ENCODE data around the gene EPDR1. TPM values are rescaled to one million over a fixed set of nuclear protein-coding genes. Genes with fewer than 3 reads are reported as not detected.

The EPDR1 gene
- total RNA-seq, 1 experiment from 2014 or later = 5.3 TPM

DNA sequence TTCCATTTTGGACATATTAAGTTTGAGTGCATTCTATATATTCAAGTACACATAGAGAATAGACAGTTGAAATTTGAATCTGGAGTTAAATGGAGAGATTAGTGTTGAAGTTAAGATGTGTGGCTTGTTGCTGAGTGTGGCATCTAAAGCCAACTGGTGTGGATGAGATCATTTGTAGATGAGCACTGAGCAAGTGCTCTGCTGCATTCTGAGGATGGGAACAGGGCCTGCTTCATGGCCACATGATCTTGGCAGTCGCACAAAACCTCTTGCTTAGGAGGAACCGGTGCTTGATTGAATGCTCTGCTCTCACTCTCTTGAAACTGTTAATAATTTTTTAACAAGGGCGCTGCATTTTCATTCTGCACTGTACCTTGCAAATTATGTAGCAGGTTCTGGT lies 62.0 kb downstream of the EPDR1 start:
- no peaks in the 10 kb centered on the region for H3K79me1 ChIP-seq (ENCODE audit: insufficient read depth, low read depth, low read length, poor library complexity, severe bottlenecking)
- H3K36me3 Mint-ChIP-seq (ENCODE audit: insufficient read depth in 1 of 3, low read depth in 3 of 3) = no peaks in the 10 kb centered on the region; a peak in 1 of 7 replicates
- H3K14ac ChIP-seq (ENCODE audit: insufficient read depth, low read length) = no peak overlapping the region
- no peak for DNase-seq
- no peak overlapping the region for H3K56ac ChIP-seq (ENCODE audit: insufficient read length, low read depth, low read length)
- H3K4me2 ChIP-seq (ENCODE audit: insufficient read depth, insufficient read length, low read length) = no peak overlapping the region
- peaks cover 33% of the 10 kb centered on the region for H3K27me3 Mint-ChIP-seq (ENCODE audit: low read depth)
- H3K18ac ChIP-seq (ENCODE audit: insufficient read length, low read depth, low read length) = no peak overlapping the region
- peaks cover under 1% of the 10 kb centered on the region for H3K4me1 ChIP-seq (ENCODE audit: insufficient read depth, low read length)
- no peaks in the 10 kb centered on the region for H3K79me2 ChIP-seq (ENCODE audit: insufficient read depth, low read length)
- H2AFZ ChIP-seq (ENCODE audit: low read length) = no peak overlapping the region
- H3K9me3 Mint-ChIP-seq = no peaks in the 10 kb centered on the region
- no peak overlapping the region for H2AK5ac ChIP-seq (ENCODE audit: insufficient read length, low read length)
- H4K20me1 ChIP-seq (ENCODE audit: control insufficient read depth, insufficient read depth, insufficient read length) = no peaks in the 10 kb centered on the region
- H3K4ac ChIP-seq (ENCODE audit: low read depth, low read length) = no peak overlapping the region
- no peak overlapping the region for H3K9ac ChIP-seq (ENCODE audit: extremely low read depth, insufficient read length, low read length)
- no peak overlapping the region for H2BK5ac ChIP-seq (ENCODE audit: insufficient read length, low read length)
- no peak overlapping the region for H2BK15ac ChIP-seq (ENCODE audit: low read depth, low read length)
- H2BK12ac ChIP-seq (ENCODE audit: insufficient read length, low read depth, low read length) = no peak overlapping the region
- TF ChIP-seq, protein P1, sequence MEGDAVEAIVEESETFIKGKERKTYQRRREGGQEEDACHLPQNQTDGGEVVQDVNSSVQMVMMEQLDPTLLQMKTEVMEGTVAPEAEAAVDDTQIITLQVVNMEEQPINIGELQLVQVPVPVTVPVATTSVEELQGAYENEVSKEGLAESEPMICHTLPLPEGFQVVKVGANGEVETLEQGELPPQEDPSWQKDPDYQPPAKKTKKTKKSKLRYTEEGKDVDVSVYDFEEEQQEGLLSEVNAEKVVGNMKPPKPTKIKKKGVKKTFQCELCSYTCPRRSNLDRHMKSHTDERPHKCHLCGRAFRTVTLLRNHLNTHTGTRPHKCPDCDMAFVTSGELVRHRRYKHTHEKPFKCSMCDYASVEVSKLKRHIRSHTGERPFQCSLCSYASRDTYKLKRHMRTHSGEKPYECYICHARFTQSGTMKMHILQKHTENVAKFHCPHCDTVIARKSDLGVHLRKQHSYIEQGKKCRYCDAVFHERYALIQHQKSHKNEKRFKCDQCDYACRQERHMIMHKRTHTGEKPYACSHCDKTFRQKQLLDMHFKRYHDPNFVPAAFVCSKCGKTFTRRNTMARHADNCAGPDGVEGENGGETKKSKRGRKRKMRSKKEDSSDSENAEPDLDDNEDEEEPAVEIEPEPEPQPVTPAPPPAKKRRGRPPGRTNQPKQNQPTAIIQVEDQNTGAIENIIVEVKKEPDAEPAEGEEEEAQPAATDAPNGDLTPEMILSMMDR (conservative IDR thresholded peaks at IDR 0.05) = no peak
- no peaks in the 10 kb centered on the region for H3K9me3 ChIP-seq (ENCODE audit: control insufficient read depth, low read depth, low read length)
- H3K27ac ChIP-seq (ENCODE audit: insufficient read length, low read depth, low read length) = no peak overlapping the region
- no peaks in the 10 kb centered on the region; the same call in 1 of the 2 replicates for H3K27me3 ChIP-seq (ENCODE audit: insufficient read depth, low read length)
- no peak overlapping the region for H4K8ac ChIP-seq (replicated peaks; ENCODE audit: insufficient read length, low read depth, low read length)
- H3K23ac ChIP-seq (ENCODE audit: insufficient read length, low read depth, low read length) = no peak overlapping the region
- no peak overlapping the region for H4K91ac ChIP-seq (ENCODE audit: insufficient read length, low read depth, low read length)
- no peak overlapping the region for H4K5ac ChIP-seq (ENCODE audit: insufficient read length, low read depth, low read length)
- H2BK20ac ChIP-seq (ENCODE audit: low read depth, low read length, poor library complexity, severe bottlenecking) = no peak overlapping the region
- WGBS (ENCODE audit: extremely low coverage, insufficient read length, low lambda C conversion rate) = no CpG with 5 or more reads among the region's 3 CpGs
- no peak overlapping the region; a peak in 1 of 7 replicates for H3K27ac Mint-ChIP-seq
- H2BK120ac ChIP-seq (ENCODE audit: low read depth, low read length, poor library complexity, severe bottlenecking) = no peak overlapping the region
- peaks cover 11 to 12% of the 10 kb centered on the region in 2 experiments for H3K4me1 Mint-ChIP-seq
- no peak overlapping the region for H3T11ph ChIP-seq (ENCODE audit: low read length)
- no peaks in the 10 kb centered on the region for H3K23me2 ChIP-seq (ENCODE audit: insufficient read length, low read depth, low read length, poor library complexity, severe bottlenecking)
- H3K4me3 Mint-ChIP-seq = no peak overlapping the region

Measured in H9 (cell line).